ENCODE results near the gene NAPSA. TPM values are rescaled to one million over a fixed set of nuclear protein-coding genes. Genes with fewer than 3 reads are reported as not detected.
A peak's percentile ranks its signal among the peaks of the same experiment; 100 is the strongest.

NAPSA gene
- total and polyA plus RNA-seq, 2 donors (not counting 3 experiments of a cell fraction or from before 2014, with no cell fraction given): 0.19 TPM; not detected in 1

GRCh38 chr19:50358483-50359327, 6.7 kb downstream of the NAPSA start:
- BruUV-seq (replicated peaks): TSS peak; percentile 62
- peak; percentile 76 for FAIRE-seq
- POLR2A ChIA-PET: no interaction called here

More at GRCh38 chr19:50358483-50359327, 6.7 kb downstream of the NAPSA start:
- Histone ChIP-seq H3K4me1 (ENCODE audit: control insufficient read depth, extremely low read depth, insufficient read depth, low read length) (peaks cover 7% of the 10 kb centered on the region), H3K4me2 (ENCODE audit: insufficient read depth, low read length) (peak overlapping the region; percentile 64), H3K9me1 (replicated peaks; ENCODE audit: control insufficient read depth, extremely low read depth, insufficient read depth, low read length) (no peaks in the 10 kb centered on the region), H3K9me3 (replicated peaks; ENCODE audit: control insufficient read depth, insufficient read depth, low read length) (no peaks in the 10 kb centered on the region), H3K27me3 (ENCODE audit: control insufficient read depth in 2 of 2, insufficient read depth in 2 of 2, low read length in 2 of 2) (no peaks in the 10 kb centered on the region), H4K20me1 (replicated peaks; ENCODE audit: control insufficient read depth, extremely low read depth, insufficient read depth, low read length) (no peaks in the 10 kb centered on the region), H3K9ac (replicated peaks; ENCODE audit: extremely low read depth, insufficient read depth, low read length) (no peak overlapping the region), H3K79me2 (ENCODE audit: control insufficient read depth, insufficient read depth, low read length) (no peaks in the 10 kb centered on the region), H3K4me3 (replicated peaks in 1 of 3; ENCODE audit: insufficient read depth in 1 of 3, low read depth in 1 of 3, low read length in 3 of 3) (peak overlapping the region in 2 of 3 experiments; percentile 18 to 37), H3K27ac (ENCODE audit: insufficient read depth, low read depth, low read length) (no peak overlapping the region), H3K36me3 (ENCODE audit: control insufficient read depth in 2 of 2, extremely low read depth in 1 of 2, insufficient read depth in 2 of 2, low read length in 2 of 2) (no peaks in the 10 kb centered on the region), H2AFZ (ENCODE audit: low read depth, low read length) (peak overlapping the region; percentile 92)
- dilution Hi-C loops (cut with MboI; ENCODE audit: extremely low pct_ligation_motif_present, low sequenced_read_pairs) (no loop called here), intact Hi-C loops (cut with micrococcal nuclease) (no loop called here)
- TF ChIP-seq, protein P1, sequence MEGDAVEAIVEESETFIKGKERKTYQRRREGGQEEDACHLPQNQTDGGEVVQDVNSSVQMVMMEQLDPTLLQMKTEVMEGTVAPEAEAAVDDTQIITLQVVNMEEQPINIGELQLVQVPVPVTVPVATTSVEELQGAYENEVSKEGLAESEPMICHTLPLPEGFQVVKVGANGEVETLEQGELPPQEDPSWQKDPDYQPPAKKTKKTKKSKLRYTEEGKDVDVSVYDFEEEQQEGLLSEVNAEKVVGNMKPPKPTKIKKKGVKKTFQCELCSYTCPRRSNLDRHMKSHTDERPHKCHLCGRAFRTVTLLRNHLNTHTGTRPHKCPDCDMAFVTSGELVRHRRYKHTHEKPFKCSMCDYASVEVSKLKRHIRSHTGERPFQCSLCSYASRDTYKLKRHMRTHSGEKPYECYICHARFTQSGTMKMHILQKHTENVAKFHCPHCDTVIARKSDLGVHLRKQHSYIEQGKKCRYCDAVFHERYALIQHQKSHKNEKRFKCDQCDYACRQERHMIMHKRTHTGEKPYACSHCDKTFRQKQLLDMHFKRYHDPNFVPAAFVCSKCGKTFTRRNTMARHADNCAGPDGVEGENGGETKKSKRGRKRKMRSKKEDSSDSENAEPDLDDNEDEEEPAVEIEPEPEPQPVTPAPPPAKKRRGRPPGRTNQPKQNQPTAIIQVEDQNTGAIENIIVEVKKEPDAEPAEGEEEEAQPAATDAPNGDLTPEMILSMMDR (IDR thresholded peaks at IDR 0.05; ENCODE audit: extremely low read depth in 1 of 2, insufficient read depth in 1 of 2, low read depth in 1 of 2, low read length in 2 of 2): no peak
- no peak for TF ChIP-seq GATA2 (IDR thresholded peaks at IDR 0.05; ENCODE audit: insufficient read depth, insufficient read length, low read depth, low read length)
- TF ChIP-seq POLR2A (IDR thresholded peaks at IDR 0.05; ENCODE audit: low read depth, low read length): peak; percentile 69
- TF ChIP-seq EZH2 (IDR thresholded peaks at IDR 0.05; ENCODE audit: borderline replicate concordance, low read depth, low read length, severe bottlenecking): no peak
- TF ChIP-seq FOS (IDR thresholded peaks at IDR 0.05; ENCODE audit: borderline replicate concordance, insufficient read depth, low read length): no peak
- peak; percentile 80 for TF ChIP-seq POLR2AphosphoS5 (IDR thresholded peaks at IDR 0.05; ENCODE audit: insufficient read depth, low read depth, low read length)
- peak; percentile 43 for TF ChIP-seq JUN (IDR thresholded peaks at IDR 0.05; ENCODE audit: borderline replicate concordance, insufficient read depth, insufficient read length, low read depth)
- no peak for TF ChIP-seq MYC (IDR thresholded peaks at IDR 0.05; ENCODE audit: low read depth, low read length)
- TF ChIP-seq, protein P2, sequence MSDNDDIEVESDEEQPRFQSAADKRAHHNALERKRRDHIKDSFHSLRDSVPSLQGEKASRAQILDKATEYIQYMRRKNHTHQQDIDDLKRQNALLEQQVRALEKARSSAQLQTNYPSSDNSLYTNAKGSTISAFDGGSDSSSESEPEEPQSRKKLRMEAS (IDR thresholded peaks at IDR 0.05; ENCODE audit: insufficient read depth, insufficient read length): no peak
- CTCF ChIA-PET: interaction anchor here (1.0 to 3.9 kb wide), 6 partner anchors 8 to 179 kb away, joined by 3 to 30 read pairs (median 14); no protein-coding TSS in a partner anchor
- DNase-seq (ENCODE audit: low read depth, low spot score): peak; percentile 69

All from endothelial cell of umbilical vein (primary cell).